Spleen (tissue), 7 donors: ENCODE measurements around the gene LDHD.

ENCODE experiments used
- POLR2A ChIP-seq, 3 donors: fragments of 450-650 bp; IDR thresholded peaks; one replicate each; pipeline ENCODE4 v1.5.1; 2017; ENCODE audit warnings: antibody characterized with exemption in 3 of 3, mild to moderate bottlenecking in 1 of 3
- POLR2AphosphoS5 ChIP-seq, 3 donors: sonication (generic); formaldehyde crosslinking; IDR thresholded peaks; one replicate each; pipeline ENCODE4 v1.5.1; 2017; ENCODE audit warnings: antibody characterized with exemption in 3 of 3
- TF ChIP-seq, protein P1 (sequence below), 11 experiments: fragments of 200-600 bp in 7 of 11; fragments of 450-650 bp in 4 of 11; sonication (generic) in 4 of 11; IDR thresholded peaks in 8 of 11; conservative IDR thresholded peaks in 3 of 11; 1 replicate in 7 of 11; 2 replicates in 4 of 11; pipeline versions ENCODE4 v1.4.0 to v1.8.0; 2016 to 2021; ENCODE audit warnings: antibody characterized with exemption in 11 of 11, inconsistent platforms in 4 of 11, mild to moderate bottlenecking in 1 of 11
- donor health status: DM: no; HTN: no; CAD: no; lungs with moderate emphysema.
- donor health status: DM: no; HTN: no; CAD: no.
- donor health status: DM: no; HTN: no; CAD: no.

DNA sequence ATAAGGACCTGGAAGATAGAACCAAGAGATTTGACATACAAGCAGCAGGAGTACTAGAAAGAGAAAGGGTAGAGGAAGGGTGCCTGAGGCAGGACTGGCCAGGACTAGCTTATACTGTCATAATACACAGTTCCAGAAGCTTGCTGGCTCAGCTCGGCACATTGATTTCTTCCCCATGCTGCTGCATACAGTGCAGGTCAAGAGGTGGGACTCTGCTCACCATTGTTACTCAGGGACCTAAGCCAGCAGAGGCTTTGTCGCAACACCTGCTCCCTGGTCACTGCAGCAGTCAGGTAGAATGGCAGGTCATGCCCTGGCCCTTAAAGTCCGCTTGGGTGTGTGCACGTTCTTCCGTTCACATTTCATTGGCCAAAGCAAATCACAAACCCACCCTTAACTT is 32.8 kb downstream of the LDHD start:
- TF ChIP-seq POLR2A (IDR thresholded peaks at IDR 0.05) (no peak), POLR2AphosphoS5 (IDR thresholded peaks at IDR 0.05) (no peak)
- TF ChIP-seq, protein P1, sequence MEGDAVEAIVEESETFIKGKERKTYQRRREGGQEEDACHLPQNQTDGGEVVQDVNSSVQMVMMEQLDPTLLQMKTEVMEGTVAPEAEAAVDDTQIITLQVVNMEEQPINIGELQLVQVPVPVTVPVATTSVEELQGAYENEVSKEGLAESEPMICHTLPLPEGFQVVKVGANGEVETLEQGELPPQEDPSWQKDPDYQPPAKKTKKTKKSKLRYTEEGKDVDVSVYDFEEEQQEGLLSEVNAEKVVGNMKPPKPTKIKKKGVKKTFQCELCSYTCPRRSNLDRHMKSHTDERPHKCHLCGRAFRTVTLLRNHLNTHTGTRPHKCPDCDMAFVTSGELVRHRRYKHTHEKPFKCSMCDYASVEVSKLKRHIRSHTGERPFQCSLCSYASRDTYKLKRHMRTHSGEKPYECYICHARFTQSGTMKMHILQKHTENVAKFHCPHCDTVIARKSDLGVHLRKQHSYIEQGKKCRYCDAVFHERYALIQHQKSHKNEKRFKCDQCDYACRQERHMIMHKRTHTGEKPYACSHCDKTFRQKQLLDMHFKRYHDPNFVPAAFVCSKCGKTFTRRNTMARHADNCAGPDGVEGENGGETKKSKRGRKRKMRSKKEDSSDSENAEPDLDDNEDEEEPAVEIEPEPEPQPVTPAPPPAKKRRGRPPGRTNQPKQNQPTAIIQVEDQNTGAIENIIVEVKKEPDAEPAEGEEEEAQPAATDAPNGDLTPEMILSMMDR (IDR thresholded peaks at IDR 0.05 in 8 of 11, conservative IDR thresholded peaks at IDR 0.05 in 3 of 11), result no peak
